GM06990 (cell line): Measurements from ENCODE around the gene SAMMSON.
A peak's percentile ranks its signal among the peaks of the same experiment; 100 is the strongest.

Experiments
- DNase-seq: peaks from one replicate; pipeline ENCODE4 v3.0.0-alpha.2; 2011; ENCODE audit not compliant: insufficient read length; ENCODE audit errors: extremely low read depth
- H3K27me3 ChIP-seq: replicated peaks from 2 replicates; pipeline ENCODE4 v1.6.0; 2011; ENCODE audit warnings: low read length; ENCODE audit not compliant: control insufficient read depth, insufficient read depth
- H3K36me3 ChIP-seq: 2 replicates; pipeline ENCODE4 v1.5.1; 2011; ENCODE audit warnings: low read length; ENCODE audit not compliant: control insufficient read depth, insufficient read depth
- H3K4me3 ChIP-seq: replicated peaks from 2 replicates; pipeline ENCODE4 v1.5.1; 2011; ENCODE audit warnings: low read depth, mild to moderate bottlenecking, control low read depth, low read length
- CTCF ChIP-seq: IDR thresholded peaks from 2 replicates; pipeline ENCODE4 v1.5.1; 2011; ENCODE audit warnings: low read length, control low read depth, mild to moderate bottlenecking, inconsistent platforms; ENCODE audit not compliant: insufficient read depth, poor library complexity, severe bottlenecking

SAMMSON gene

GRCh38 chr3:70053293-70053692, 53.8 kb downstream of the SAMMSON start:
- TF ChIP-seq CTCF = no peak
- no peaks in the 10 kb centered on the region for H3K27me3 ChIP-seq
- no peak for DNase-seq
- no peak overlapping the region for H3K4me3 ChIP-seq
- no peaks in the 10 kb centered on the region for H3K36me3 ChIP-seq

- no peak for TF ChIP-seq CTCF
Observed at GRCh38 chr3:70056081-70056480, 56.5 kb downstream of the SAMMSON start.

GRCh38 chr3:70057426-70057825, 57.9 kb downstream of the SAMMSON start:
- Histone ChIP-seq H3K36me3 (no peaks in the 10 kb centered on the region), H3K4me3 (no peak overlapping the region), H3K27me3 (no peaks in the 10 kb centered on the region; the same call in none of the 2 replicates)
- no peak for TF ChIP-seq CTCF
- no peak for DNase-seq

More at GRCh38 chr3:70056081-70056480, 56.5 kb downstream of the SAMMSON start:
- no peaks in the 10 kb centered on the region for H3K36me3 ChIP-seq
- H3K4me3 ChIP-seq = no peak overlapping the region
- no peak for DNase-seq
- no peaks in the 10 kb centered on the region; the same call in 1 of the 2 replicates for H3K27me3 ChIP-seq

- no peaks in the 10 kb centered on the region for H3K36me3 ChIP-seq
- H3K27me3 ChIP-seq = no peaks in the 10 kb centered on the region; the same call in none of the 2 replicates
- no peak for DNase-seq
- H3K4me3 ChIP-seq = no peak overlapping the region
- no peak for TF ChIP-seq CTCF
Observed at GRCh38 chr3:70061096-70061495, 61.6 kb downstream of the SAMMSON start.

GRCh38 chr3:70064194-70064779, 64.8 kb downstream of the SAMMSON start:
- Histone ChIP-seq H3K4me3 (no peak overlapping the region), H3K27me3 (no peaks in the 10 kb centered on the region; the same call in none of the 2 replicates), H3K36me3 (no peaks in the 10 kb centered on the region)
- DNase-seq = no peak
- TF ChIP-seq CTCF = peak; percentile 64

- peak; percentile 36 for TF ChIP-seq CTCF
- Histone ChIP-seq H3K36me3 (no peaks in the 10 kb centered on the region), H3K27me3 (no peaks in the 10 kb centered on the region; the same call in 1 of the 2 replicates), H3K4me3 (no peak overlapping the region)
- DNase-seq = no peak
Observed at GRCh38 chr3:70065696-70066253, 66.2 kb downstream of the SAMMSON start.
